ENCODE measurements around the gene WDR7.

The WDR7 gene

DNA sequence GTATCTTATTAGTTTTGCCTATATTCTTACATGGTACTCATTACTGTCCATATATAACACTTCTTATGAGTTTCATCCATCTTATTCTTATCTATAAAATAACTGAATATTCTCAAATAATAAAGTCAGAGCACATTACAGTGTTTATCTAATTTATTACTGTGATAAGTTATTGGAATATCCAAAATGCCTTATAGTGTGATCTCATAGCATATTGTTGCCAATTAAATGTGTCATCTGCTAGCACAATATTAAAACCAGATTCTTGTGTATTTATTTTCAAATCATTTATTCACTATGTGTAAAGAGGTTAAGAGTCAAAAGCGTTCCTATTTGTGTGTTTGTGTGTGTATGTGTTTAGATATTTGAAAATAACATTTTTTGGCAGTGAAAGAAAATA lies 151.9 kb downstream of the WDR7 start:
- DNase-seq (ENCODE audit: low read depth, low spot score) = no peak

DNA sequence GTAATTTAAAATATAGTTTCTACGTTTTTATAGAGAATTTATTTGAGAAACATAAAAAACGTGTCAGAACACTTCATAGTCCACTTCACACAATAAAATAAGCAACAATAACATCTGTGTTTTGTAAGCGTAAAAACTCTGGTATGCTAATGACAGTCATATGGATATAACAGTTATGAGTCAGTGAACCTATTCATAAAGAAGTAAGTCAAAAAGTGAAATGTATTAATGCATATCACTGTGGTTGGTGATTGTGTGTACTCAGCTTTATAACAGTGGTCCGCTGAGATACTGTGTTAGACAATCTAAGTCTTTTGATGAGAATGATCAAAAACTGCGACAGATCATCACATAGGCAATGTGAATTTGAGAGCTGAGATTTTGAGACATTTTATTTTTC lies 153.2 kb downstream of the WDR7 start:
- no peak for DNase-seq (ENCODE audit: low read depth, low spot score)

GRCh38 chr18:56807901-56808300 lies 156.7 kb downstream of the WDR7 start:
- DNase-seq (ENCODE audit: low read depth, low spot score) = no peak

GRCh38 chr18:56812674-56813073 lies 161.5 kb downstream of the WDR7 start:
- DNase-seq (ENCODE audit: low read depth, low spot score) = no peak

- no peak for DNase-seq (ENCODE audit: low read depth, low spot score)
Observed at GRCh38 chr18:56815926-56816325, 164.8 kb downstream of the WDR7 start.

DNA sequence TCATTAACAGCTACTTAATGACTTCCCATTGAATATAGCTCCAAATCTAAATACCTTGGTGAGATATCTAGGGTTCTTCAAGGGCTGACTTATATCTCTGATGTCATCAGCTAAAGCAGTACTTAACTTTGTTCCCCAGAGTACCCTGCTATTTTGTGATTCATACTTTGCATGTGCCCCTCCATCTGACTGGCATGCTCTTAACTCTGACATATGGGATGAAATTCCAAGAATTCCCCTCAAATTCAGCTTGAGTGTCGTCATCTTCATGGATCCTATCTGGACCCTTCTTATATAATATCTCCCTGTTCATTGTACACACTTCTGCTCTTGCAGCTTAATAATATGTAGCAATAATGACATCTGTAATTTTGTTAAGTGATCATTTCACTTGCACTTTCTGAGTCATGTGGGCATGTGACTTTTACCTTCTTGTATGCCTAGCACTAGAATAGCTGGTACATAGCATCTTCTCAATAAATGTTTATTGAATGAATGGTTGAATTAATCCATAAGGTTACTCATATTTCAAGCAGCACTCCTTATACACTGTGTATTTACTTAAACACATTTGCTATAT lies 172.9 kb downstream of the WDR7 start:
- no peak for DNase-seq (ENCODE audit: low read depth, low spot score)

DNA sequence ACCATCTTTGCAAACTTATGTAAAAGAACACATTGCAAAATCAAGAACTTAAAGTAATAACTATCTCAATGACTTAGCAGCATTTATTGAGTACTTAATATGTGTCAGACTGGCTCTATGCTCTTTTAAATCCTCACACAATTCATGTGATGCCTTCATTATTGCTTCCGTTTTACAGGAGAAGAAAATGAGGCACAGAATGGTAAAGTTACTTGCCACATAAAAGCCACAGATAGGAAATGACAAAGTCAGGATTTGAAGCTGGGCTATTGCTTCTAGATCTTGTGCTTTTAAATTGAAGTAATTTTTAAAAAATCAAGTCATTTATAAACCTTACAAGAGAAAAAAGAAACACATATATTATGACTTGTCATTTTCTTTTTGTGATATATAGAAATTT lies 174.2 kb downstream of the WDR7 start:
- DNase-seq (ENCODE audit: low read depth, low spot score) = no peak

- no peak for DNase-seq (ENCODE audit: low read depth, low spot score)
Observed at GRCh38 chr18:56825878-56826277, 174.7 kb downstream of the WDR7 start.

DNA sequence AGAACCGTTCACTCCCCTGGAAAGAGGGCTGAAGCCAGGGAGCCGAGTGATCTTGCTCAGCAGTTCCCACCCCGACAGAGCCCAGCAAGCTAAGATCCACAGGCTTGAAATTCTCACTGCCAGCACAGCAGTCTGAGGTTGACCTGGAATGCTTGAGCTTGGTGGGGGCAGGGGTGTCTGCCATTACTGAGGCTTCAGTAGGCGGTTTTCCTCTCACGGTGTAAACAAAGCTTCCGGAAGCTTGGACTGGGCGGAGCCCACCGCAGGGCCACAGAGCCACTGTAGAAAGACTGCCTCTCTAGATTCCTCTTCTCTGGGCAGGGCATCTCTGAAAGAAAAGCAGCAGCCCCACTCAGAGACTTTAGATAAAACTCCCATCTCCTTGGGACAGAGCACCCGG lies 180.8 kb downstream of the WDR7 start:
- no peak for DNase-seq (ENCODE audit: low read depth, low spot score)

DNA sequence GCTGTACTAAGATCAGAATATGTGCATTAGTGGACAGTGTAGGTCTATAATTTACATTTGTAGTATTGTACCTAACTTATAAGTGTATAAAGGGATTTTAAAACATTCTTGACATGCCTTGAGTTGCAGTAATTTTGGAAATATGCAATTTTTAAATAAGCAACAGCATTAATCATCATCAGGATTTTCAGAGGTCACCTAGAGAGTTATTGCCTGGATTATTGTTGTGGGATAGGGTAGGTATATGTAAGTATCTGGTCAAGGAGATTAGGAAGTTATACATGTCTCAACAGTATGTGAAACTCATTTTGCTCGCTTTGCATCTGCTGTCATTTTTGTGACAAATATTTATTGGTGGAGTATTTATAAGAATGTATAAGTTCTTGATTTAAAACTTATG lies 184.2 kb downstream of the WDR7 start:
- no peak for DNase-seq (ENCODE audit: low read depth, low spot score)

- no peak for DNase-seq (ENCODE audit: low read depth, low spot score)
Observed at GRCh38 chr18:56836173-56836572, 185.0 kb downstream of the WDR7 start.

DNA sequence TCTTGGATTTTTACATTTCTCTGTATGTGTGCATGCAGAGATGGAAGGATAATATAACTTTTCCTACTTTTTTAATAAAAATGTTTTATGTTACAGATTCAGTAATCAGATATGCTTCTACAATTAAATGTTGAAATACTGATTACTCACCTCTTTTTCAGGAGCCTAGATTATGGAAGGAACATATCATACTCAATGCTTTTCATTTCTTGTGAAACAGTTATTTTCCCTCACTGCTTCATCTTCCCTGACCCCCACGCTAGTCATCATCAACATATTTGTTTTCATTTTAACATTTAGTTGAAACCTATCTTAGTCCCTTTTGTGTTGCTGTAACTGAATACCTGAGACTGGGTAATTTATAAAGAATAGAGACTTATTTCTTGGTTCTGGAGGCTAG lies 190.7 kb downstream of the WDR7 start:
- no peak for DNase-seq (ENCODE audit: low read depth, low spot score)

DNA sequence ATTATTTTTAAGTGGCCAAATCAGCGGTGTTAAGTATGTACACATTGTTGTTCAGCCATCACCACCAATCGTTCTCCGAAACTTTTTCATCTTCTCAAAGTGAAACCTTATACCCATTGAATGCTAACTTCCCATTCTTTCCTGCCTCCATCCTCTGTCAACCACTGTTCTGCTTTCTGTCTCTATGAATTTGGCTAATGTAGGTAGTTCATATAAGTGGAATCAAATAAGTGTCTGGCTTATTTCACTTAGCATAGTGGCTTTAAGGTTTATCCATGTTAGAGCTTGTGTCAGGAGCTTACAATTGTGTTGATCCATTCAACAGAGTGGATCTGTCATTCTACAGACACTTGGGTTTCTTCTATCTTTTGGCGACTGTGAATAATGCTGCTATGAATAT lies 192.1 kb downstream of the WDR7 start:
- no peak for DNase-seq (ENCODE audit: low read depth, low spot score)

DNA sequence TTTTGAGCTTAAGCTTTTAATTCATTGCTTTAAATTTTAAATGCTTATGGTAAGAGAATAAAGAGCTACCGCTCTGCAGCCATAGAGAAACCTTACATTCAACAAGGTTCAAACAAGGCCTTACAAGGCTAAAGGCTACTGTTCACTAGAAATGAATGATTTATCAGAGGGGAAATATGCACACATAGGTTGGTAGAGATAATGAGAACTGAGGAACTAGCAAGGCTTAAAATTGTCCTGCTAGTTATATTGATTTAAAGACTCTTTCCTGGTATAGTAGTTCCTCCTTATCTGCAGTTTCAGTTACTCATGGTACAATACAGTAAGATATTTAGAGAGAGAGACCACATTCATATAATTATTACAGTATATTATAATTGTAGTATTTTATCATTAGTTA lies 193.4 kb downstream of the WDR7 start:
- DNase-seq (ENCODE audit: low read depth, low spot score) = no peak

- no peak for DNase-seq (ENCODE audit: low read depth, low spot score)
Observed at GRCh38 chr18:56851774-56852173, 200.6 kb downstream of the WDR7 start.

DNA sequence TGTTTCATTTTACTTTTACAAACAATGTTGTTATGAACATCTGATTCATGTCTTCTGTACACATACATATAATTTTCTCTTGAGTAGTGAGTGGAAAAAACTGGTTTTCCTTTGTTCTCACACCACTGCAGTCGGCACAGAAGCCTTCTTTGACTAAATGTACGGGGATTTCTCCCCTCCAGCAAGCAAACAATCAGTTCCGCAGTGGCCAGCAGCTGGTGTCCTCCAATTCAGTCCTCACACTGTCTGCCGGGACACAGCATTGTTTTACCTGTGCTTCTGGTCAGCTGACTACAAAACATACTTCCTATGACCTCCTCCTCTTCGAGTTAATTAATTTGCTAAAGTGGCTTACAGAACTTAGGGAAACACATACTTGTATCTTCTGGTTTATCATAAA lies 202.8 kb downstream of the WDR7 start:
- DNase-seq (ENCODE audit: low read depth, low spot score) = no peak

DNA sequence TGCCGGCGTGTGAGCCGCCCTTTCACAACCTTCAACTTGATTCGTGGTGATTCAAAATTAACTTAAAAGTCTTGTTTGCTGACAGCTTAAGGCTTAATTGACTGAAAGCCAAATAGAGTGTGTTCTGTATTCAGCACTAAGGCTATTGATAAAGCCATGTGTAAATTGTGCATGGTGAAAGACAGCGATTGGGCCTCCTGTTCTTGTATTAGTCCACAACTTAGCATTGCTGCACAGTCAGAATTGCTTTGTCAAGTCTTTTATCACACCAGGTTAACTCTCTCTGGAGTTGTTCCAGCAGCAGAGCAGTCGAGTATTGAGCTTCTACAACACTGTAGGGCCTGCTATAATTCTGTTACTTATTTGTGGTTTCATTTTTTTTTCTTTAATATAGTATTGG lies 210.1 kb downstream of the WDR7 start:
- no peak for DNase-seq (ENCODE audit: low read depth, low spot score)

- no peak for DNase-seq (ENCODE audit: low read depth, low spot score)
Observed at GRCh38 chr18:56869189-56869777, 218.1 kb downstream of the WDR7 start.

- DNase-seq (ENCODE audit: low read depth, low spot score) = no peak
Observed at GRCh38 chr18:56870982-56871381, 219.8 kb downstream of the WDR7 start.

DNA sequence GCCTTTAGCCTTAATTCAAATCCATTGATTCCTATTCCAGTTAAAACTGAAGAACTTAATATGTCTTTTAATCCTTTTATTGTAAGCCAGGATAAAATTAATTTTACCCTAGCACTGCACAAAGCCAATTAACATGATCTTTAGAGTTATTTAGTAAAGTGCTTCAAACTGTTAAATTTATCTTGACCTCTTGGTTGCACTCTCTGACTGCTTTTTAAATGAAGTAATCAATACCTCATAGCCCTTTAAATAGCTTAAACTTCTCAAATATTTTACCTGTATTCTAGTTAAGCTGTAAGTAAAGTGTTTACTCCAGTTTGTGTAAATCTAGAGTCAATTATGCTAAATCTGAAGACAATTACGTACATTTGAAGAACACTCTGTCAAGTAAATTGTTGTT lies 221.0 kb downstream of the WDR7 start:
- no peak for DNase-seq (ENCODE audit: low read depth, low spot score)

DNA sequence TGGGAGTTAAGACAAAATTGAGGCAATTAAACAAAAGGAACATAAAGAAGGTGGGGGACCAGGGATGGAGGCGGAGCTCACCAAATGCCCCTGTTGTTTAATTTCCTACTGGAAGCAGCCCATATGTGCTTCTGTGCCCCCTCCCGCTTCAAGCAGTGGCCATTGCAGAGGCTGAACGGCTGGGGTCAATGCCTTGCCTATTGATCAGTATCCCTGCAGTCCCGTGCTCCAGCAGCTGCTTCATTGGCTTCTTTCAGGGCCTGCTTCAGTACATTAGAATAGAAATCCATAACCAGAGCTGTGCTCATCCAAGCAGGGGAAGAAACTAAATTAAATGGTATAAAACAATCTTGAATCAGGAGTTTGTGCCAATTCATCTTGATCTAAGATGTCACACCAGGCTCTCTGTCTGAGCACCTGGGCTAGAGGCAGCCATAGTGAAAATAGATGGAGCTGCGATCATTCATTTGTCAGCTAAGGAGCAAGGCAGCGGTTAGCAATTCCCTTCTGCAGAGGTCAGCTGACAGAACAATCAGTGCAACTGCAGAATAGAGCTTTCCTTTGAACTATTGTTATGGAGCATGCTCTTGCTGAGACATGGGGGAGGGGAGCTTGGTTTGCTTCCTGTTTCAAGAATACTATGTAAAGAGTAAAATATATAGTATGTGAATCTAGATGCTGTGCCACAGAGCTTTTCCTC lies 222.4 kb downstream of the WDR7 start:
- DNase-seq (ENCODE audit: low read depth, low spot score) = peak; percentile 90

GRCh38 chr18:56878711-56879110 lies 227.6 kb downstream of the WDR7 start:
- no peak for DNase-seq (ENCODE audit: low read depth, low spot score)

- DNase-seq (ENCODE audit: low read depth, low spot score) = no peak
Observed at GRCh38 chr18:56884511-56884910, 233.4 kb downstream of the WDR7 start.

Measured in iPS DF 19.7 (cell line).